Fibroblast of the conjunctiva (primary cell): ENCODE data around the gene EIF5AL1.
"Not testable (repeated sequence)": the region's sequence is repeated elsewhere in the genome, so short reads cannot be mapped to it uniquely, and the experiment has no call there.

Experiments used
- DNase-seq: peaks from one replicate; pipeline ENCODE4 v3.0.0-alpha.2; 2010; ENCODE audit warnings: low read depth

Gene EIF5AL1

GRCh38 chr10:79511891-79512583, at the start of gene EIF5AL1:
Gene EIF5AL1 (plus strand): TSS chr10:79512533. CDS start chr10:79512650, 117 bp downstream.
- not testable (repeated sequence) for DNase-seq

GRCh38 chr10:79463578-79464496, 48.5 kb upstream of the EIF5AL1 start:
- no peak for DNase-seq

GRCh38 chr10:79465341-79465740, 47.0 kb upstream of the EIF5AL1 start:
- no peak for DNase-seq

- no peak for DNase-seq
Measured at GRCh38 chr10:79468015-79468560, 44.2 kb upstream of the EIF5AL1 start.

- no peak for DNase-seq
Measured at GRCh38 chr10:79468841-79469585, 43.3 kb upstream of the EIF5AL1 start.

- no peak for DNase-seq
Measured at GRCh38 chr10:79470096-79470495, 42.2 kb upstream of the EIF5AL1 start.

GRCh38 chr10:79471776-79472175, 40.6 kb upstream of the EIF5AL1 start:
- no peak for DNase-seq

GRCh38 chr10:79472449-79472848, 39.9 kb upstream of the EIF5AL1 start:
- DNase-seq = no peak

- no peak for DNase-seq
Measured at GRCh38 chr10:79472951-79473350, 39.4 kb upstream of the EIF5AL1 start.

- no peak for DNase-seq
Measured at GRCh38 chr10:79473496-79474095, 38.7 kb upstream of the EIF5AL1 start.

GRCh38 chr10:79475119-79475653, 37.1 kb upstream of the EIF5AL1 start:
- no peak for DNase-seq

- DNase-seq = no peak
Measured at GRCh38 chr10:79475877-79476276, 36.5 kb upstream of the EIF5AL1 start.

GRCh38 chr10:79476645-79477044, 35.7 kb upstream of the EIF5AL1 start:
- no peak for DNase-seq

- no peak for DNase-seq
Measured at GRCh38 chr10:79477456-79477855, 34.9 kb upstream of the EIF5AL1 start.

- no peak for DNase-seq
Measured at GRCh38 chr10:79479283-79479909, 32.9 kb upstream of the EIF5AL1 start.

- DNase-seq = no peak
Measured at GRCh38 chr10:79482304-79482703, 30.0 kb upstream of the EIF5AL1 start.

GRCh38 chr10:79482741-79483140, 29.6 kb upstream of the EIF5AL1 start:
- DNase-seq = no peak

GRCh38 chr10:79483299-79483698, 29.0 kb upstream of the EIF5AL1 start:
- no peak for DNase-seq

- DNase-seq = no peak
Measured at GRCh38 chr10:79483948-79484347, 28.4 kb upstream of the EIF5AL1 start.

- DNase-seq = no peak
Measured at GRCh38 chr10:79484476-79484875, 27.9 kb upstream of the EIF5AL1 start.
